Endothelial cell (in vitro differentiated cells): ENCODE measurements around the gene GABRB1. TPM values are rescaled to one million over a fixed set of nuclear protein-coding genes. Genes with fewer than 3 reads are reported as not detected.
"Not testable (repeated sequence)": the region's sequence is repeated elsewhere in the genome, so short reads cannot be mapped to it uniquely, and the experiment has no call there.

Experiments
- DNase-seq: peaks from one replicate; pipeline ENCODE4 v3.0.0; 2021; ENCODE audit warnings: low spot score
- H3K27ac Mint-ChIP-seq: one replicate; pipeline ENCODE4 v1.8.0; 2021; ENCODE audit warnings: mixed read lengths, inconsistent platforms; ENCODE audit not compliant: unreplicated experiment
- H3K27me3 Mint-ChIP-seq: one replicate; pipeline ENCODE4 v1.8.0; 2021; ENCODE audit warnings: mild to moderate bottlenecking, moderate library complexity, mixed read lengths, inconsistent platforms; ENCODE audit not compliant: unreplicated experiment
- H3K36me3 Mint-ChIP-seq: one replicate; pipeline ENCODE4 v1.8.0; 2021; ENCODE audit warnings: mild to moderate bottlenecking, low read depth, mixed read lengths, inconsistent platforms; ENCODE audit not compliant: unreplicated experiment
- H3K4me1 Mint-ChIP-seq: one replicate; pipeline ENCODE4 v1.8.0; 2021; ENCODE audit warnings: mild to moderate bottlenecking, mixed read lengths, inconsistent platforms; ENCODE audit not compliant: unreplicated experiment
- H3K4me3 Mint-ChIP-seq: one replicate; pipeline ENCODE4 v1.8.0; 2021; ENCODE audit warnings: mild to moderate bottlenecking, mixed read lengths, inconsistent platforms; ENCODE audit not compliant: unreplicated experiment
- H3K9me3 Mint-ChIP-seq: one replicate; pipeline ENCODE4 v1.8.0; 2021; ENCODE audit warnings: mixed read lengths, inconsistent platforms; ENCODE audit not compliant: unreplicated experiment
- total RNA-seq: library from RNA; stranded (reverse); fragmentation: NEBNext Ultra II Directional; extraction: Animal tissue kit (Norgen Biotek cat#: 25700); gene quantifications from one replicate; pipeline ENCODE4 v1.2.1, GENCODE V29; 2021; ENCODE audit not compliant: unreplicated experiment
- TF ChIP-seq, protein P1 (sequence below): fragments of 200-600 bp; sonication (generic); IDR thresholded peaks from one replicate; pipeline ENCODE4 v1.5.0; 2021; ENCODE audit warnings: antibody characterized with exemption; ENCODE audit not compliant: unreplicated experiment

The GABRB1 gene
- total RNA-seq, 1 donor from 2014 or later = not detected

DNA sequence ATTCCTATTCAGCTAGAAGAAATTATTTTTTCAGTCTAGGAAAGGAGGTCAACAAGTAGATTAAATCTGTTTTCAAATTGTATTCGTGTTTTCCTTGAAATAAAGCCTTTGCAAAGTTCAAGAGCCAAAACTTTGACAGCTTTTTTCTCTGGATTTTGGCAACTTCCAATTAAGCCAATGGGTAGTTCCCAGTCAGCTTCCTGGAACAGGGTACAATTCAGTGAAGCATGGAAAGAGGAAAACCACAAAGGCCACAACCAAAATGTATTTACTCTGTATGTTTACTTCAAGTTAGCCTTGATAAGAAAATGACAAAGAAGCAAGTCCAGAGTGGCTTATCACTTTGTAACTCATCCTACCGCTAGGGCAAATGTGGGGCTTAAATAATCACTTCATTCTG lies 243.5 kb downstream of the GABRB1 start:
- H3K36me3 Mint-ChIP-seq = no peaks in the 10 kb centered on the region
- H3K4me1 Mint-ChIP-seq = no peaks in the 10 kb centered on the region
- H3K27ac Mint-ChIP-seq = no peak overlapping the region
- no peak for DNase-seq
- H3K4me3 Mint-ChIP-seq = no peak overlapping the region
- no peaks in the 10 kb centered on the region for H3K9me3 Mint-ChIP-seq
- H3K27me3 Mint-ChIP-seq = no peaks in the 10 kb centered on the region
- TF ChIP-seq, protein P1, sequence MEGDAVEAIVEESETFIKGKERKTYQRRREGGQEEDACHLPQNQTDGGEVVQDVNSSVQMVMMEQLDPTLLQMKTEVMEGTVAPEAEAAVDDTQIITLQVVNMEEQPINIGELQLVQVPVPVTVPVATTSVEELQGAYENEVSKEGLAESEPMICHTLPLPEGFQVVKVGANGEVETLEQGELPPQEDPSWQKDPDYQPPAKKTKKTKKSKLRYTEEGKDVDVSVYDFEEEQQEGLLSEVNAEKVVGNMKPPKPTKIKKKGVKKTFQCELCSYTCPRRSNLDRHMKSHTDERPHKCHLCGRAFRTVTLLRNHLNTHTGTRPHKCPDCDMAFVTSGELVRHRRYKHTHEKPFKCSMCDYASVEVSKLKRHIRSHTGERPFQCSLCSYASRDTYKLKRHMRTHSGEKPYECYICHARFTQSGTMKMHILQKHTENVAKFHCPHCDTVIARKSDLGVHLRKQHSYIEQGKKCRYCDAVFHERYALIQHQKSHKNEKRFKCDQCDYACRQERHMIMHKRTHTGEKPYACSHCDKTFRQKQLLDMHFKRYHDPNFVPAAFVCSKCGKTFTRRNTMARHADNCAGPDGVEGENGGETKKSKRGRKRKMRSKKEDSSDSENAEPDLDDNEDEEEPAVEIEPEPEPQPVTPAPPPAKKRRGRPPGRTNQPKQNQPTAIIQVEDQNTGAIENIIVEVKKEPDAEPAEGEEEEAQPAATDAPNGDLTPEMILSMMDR = no peak

GRCh38 chr4:47275595-47275994 lies 244.2 kb downstream of the GABRB1 start:
- Mint-ChIP-seq H3K27ac (no peak overlapping the region), H3K9me3 (no peaks in the 10 kb centered on the region), H3K36me3 (no peaks in the 10 kb centered on the region), H3K4me3 (no peak overlapping the region), H3K4me1 (no peaks in the 10 kb centered on the region), H3K27me3 (no peaks in the 10 kb centered on the region)
- no peak for DNase-seq
- TF ChIP-seq, protein P1 = no peak

GRCh38 chr4:47278631-47279030 lies 247.3 kb downstream of the GABRB1 start:
- no peaks in the 10 kb centered on the region for H3K4me1 Mint-ChIP-seq
- DNase-seq = no peak
- H3K36me3 Mint-ChIP-seq = no peaks in the 10 kb centered on the region
- H3K9me3 Mint-ChIP-seq = no peaks in the 10 kb centered on the region
- H3K27ac Mint-ChIP-seq = no peak overlapping the region
- TF ChIP-seq, protein P1 = no peak
- no peaks in the 10 kb centered on the region for H3K27me3 Mint-ChIP-seq
- H3K4me3 Mint-ChIP-seq = no peak overlapping the region

- DNase-seq = no peak
- Mint-ChIP-seq H3K9me3 (no peaks in the 10 kb centered on the region), H3K27ac (no peak overlapping the region)
Observed at GRCh38 chr4:47287735-47288134, 256.4 kb downstream of the GABRB1 start.

GRCh38 chr4:47289805-47290204 lies 258.4 kb downstream of the GABRB1 start:
- Mint-ChIP-seq H3K36me3 (no peaks in the 10 kb centered on the region), H3K4me1 (no peaks in the 10 kb centered on the region), H3K27ac (no peak overlapping the region), H3K9me3 (no peaks in the 10 kb centered on the region), H3K4me3 (no peak overlapping the region), H3K27me3 (no peaks in the 10 kb centered on the region)
- no peak for DNase-seq
- TF ChIP-seq, protein P1 = no peak

More at GRCh38 chr4:47287735-47288134, 256.4 kb downstream of the GABRB1 start:
- TF ChIP-seq, protein P1 = no peak
- H3K36me3 Mint-ChIP-seq = no peaks in the 10 kb centered on the region
- H3K27me3 Mint-ChIP-seq = no peaks in the 10 kb centered on the region
- no peak overlapping the region for H3K4me3 Mint-ChIP-seq
- no peaks in the 10 kb centered on the region for H3K4me1 Mint-ChIP-seq

- H3K27me3 Mint-ChIP-seq, H3K27ac Mint-ChIP-seq, H3K9me3 Mint-ChIP-seq, H3K4me1 Mint-ChIP-seq, H3K4me3 Mint-ChIP-seq, H3K36me3 Mint-ChIP-seq, DNase-seq: not testable (repeated sequence)
Observed at GRCh38 chr4:47290873-47291272, 259.5 kb downstream of the GABRB1 start.
